SK-N-SH treated with all-trans-retinoic acid at 6 μM for 48 hours (cell line): ENCODE results near the gene NFIA.

ENCODE experiments used
- ATAC-seq: fragments of 200-7000 bp; cut with Tn5 transposase; 3 replicates; pipeline ENCODE4 v1.9.1; 2020; ENCODE audit warnings: mild to moderate bottlenecking, moderate library complexity
- ARNTL ChIP-seq: fragments of 450-650 bp; formaldehyde crosslinking; IDR thresholded peaks from 2 replicates; pipeline ENCODE4 v1.5.0; 2020; ENCODE audit warnings: low read depth, mild to moderate bottlenecking, moderate library complexity, borderline replicate concordance
- BACH2 ChIP-seq: fragments of 250-450 bp; sonication (Bioruptor Pico); IDR thresholded peaks from 2 replicates; pipeline ENCODE4 v1.9.0; 2021; ENCODE audit warnings: mild to moderate bottlenecking, borderline replicate concordance
- CSDC2 ChIP-seq: fragments of 250-450 bp; sonication (Bioruptor Pico); IDR thresholded peaks from 2 replicates; pipeline ENCODE4 v1.5.0; 2020; ENCODE audit warnings: mild to moderate bottlenecking, moderate library complexity
- ESRRG ChIP-seq: fragments of 250-450 bp; sonication (Bioruptor Pico); IDR thresholded peaks from 2 replicates; pipeline ENCODE4 v1.6.1; 2021; ENCODE audit warnings: mild to moderate bottlenecking
- GLIS3 ChIP-seq: fragments of 250-450 bp; sonication (Bioruptor Pico); IDR thresholded peaks from 2 replicates; pipeline ENCODE4 v1.5.0; 2020; ENCODE audit warnings: mild to moderate bottlenecking, moderate library complexity
- ISL1 ChIP-seq: fragments of 250-450 bp; sonication (Bioruptor Pico); IDR thresholded peaks from 2 replicates; pipeline ENCODE4 v2.1.2; 2022; ENCODE audit warnings: mild to moderate bottlenecking, moderate library complexity
- OSR1 ChIP-seq: fragments of 250-450 bp; sonication (Bioruptor Pico); IDR thresholded peaks from 2 replicates; pipeline ENCODE4 v1.8.0; 2022; ENCODE audit warnings: moderate library complexity, mild to moderate bottlenecking, inconsistent platforms
- PATZ1 ChIP-seq: fragments of 250-450 bp; sonication (Bioruptor Pico); IDR thresholded peaks from 2 replicates; pipeline ENCODE4 v1.8.0; 2020; ENCODE audit warnings: mild to moderate bottlenecking, moderate library complexity, borderline replicate concordance
- PPARA ChIP-seq: fragments of 250-450 bp; sonication (Bioruptor Pico); IDR thresholded peaks from 2 replicates; pipeline ENCODE4 v1.5.0; 2020; ENCODE audit warnings: mild to moderate bottlenecking, borderline replicate concordance
- RARB ChIP-seq: fragments of 250-450 bp; sonication (Bioruptor Pico); IDR thresholded peaks from 2 replicates; pipeline ENCODE4 v1.8.0; 2021; ENCODE audit warnings: mild to moderate bottlenecking, moderate library complexity
- SNAI2 ChIP-seq: fragments of 250-450 bp; sonication (Bioruptor Pico); IDR thresholded peaks from 2 replicates; pipeline ENCODE4 v1.5.0; 2020; ENCODE audit warnings: mild to moderate bottlenecking, moderate library complexity
- TCF4 ChIP-seq: fragments of 250-450 bp; sonication (Bioruptor Pico); IDR thresholded peaks from 2 replicates; pipeline ENCODE4 v1.8.0; 2021; ENCODE audit warnings: mild to moderate bottlenecking, moderate library complexity, borderline replicate concordance
- TOX ChIP-seq: fragments of 250-450 bp; sonication (Bioruptor Pico); IDR thresholded peaks from 2 replicates; pipeline ENCODE4 v1.8.0; 2021; ENCODE audit warnings: mild to moderate bottlenecking, moderate library complexity, borderline replicate concordance
- TSHZ2 ChIP-seq: fragments of 250-450 bp; sonication (Bioruptor Pico); IDR thresholded peaks from 2 replicates; pipeline ENCODE4 v1.5.0; 2020; ENCODE audit warnings: mild to moderate bottlenecking, moderate library complexity
- ZC3H10 ChIP-seq: fragments of 250-450 bp; sonication (Bioruptor Pico); IDR thresholded peaks from 2 replicates; pipeline ENCODE4 v1.5.1; 2021; ENCODE audit warnings: mild to moderate bottlenecking, moderate library complexity
- ZFP3 ChIP-seq: fragments of 250-450 bp; sonication (Bioruptor Pico); IDR thresholded peaks from 2 replicates; pipeline ENCODE4 v1.5.0; 2020; ENCODE audit warnings: mild to moderate bottlenecking, moderate library complexity
- ZFP30 ChIP-seq: fragments of 450-650 bp; formaldehyde crosslinking; IDR thresholded peaks from 2 replicates; pipeline ENCODE4 v1.5.0; 2022; ENCODE audit warnings: mild to moderate bottlenecking, moderate library complexity
- ZNF565 ChIP-seq: fragments of 450-650 bp; formaldehyde crosslinking; conservative IDR thresholded peaks from 2 replicates; pipeline ENCODE4 v1.5.0; 2020; ENCODE audit warnings: low read depth, mild to moderate bottlenecking, moderate library complexity
- ZNF70 ChIP-seq: fragments of 450-650 bp; formaldehyde crosslinking; IDR thresholded peaks from 2 replicates; pipeline ENCODE4 v1.5.0; 2020; ENCODE audit warnings: mild to moderate bottlenecking, moderate library complexity
- TF ChIP-seq, protein P1 (sequence below): fragments of 250-450 bp; sonication (Bioruptor Pico); IDR thresholded peaks from 2 replicates; pipeline ENCODE4 v1.5.1; 2020; ENCODE audit warnings: low read depth, mild to moderate bottlenecking, moderate library complexity
- TF ChIP-seq, protein P2 (sequence below): fragments of 250-450 bp; sonication (Bioruptor Pico); IDR thresholded peaks from 2 replicates; pipeline ENCODE4 v1.5.1; 2021; ENCODE audit warnings: mild to moderate bottlenecking, moderate library complexity

NFIA gene

DNA sequence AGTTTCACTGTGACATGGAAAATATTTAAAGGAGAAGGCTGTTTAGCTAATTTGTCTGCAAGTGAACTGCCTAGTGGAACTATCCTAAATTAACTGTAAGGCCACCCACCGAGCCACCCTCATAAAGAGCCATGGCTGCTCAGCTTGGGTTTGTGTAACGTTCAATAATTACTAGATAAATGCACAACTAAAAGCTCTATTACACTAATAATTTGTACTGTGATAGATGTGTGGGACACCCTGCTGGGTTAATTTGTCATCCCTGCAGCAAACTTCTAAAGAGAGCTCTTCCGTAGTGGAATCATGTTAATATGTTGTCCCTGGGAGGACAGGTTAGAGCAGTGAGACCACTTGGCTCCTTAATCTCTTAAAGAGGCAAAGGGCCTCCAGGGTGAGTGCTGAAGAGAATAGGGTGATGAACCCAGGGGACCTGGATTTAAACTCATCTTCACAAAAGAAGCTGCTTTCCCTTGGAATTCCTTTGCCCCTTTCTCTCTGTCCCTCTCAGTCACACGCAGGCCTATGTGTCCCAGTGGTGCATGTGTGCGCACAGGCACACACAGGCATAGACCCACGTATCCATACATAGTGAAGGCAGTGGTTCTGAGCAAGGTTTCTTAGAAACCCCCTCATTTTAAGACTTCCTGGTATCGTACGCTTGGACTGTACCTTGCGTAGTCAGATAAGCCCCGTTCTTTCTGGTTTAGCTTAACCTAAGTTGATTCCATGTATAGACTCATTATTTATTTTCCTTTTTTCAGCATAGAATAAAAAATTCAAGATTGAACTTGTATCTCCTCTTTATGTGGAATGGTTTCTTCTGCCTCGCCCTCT lies 310.3 kb downstream of the NFIA start:
- TF ChIP-seq ISL1 (CRISPR knock-in tag) (no peak), RARB (CRISPR knock-in tag) (no peak), ARNTL (CRISPR knock-in tag) (no peak), ZNF565 (CRISPR knock-in tag) (no peak), TCF4 (no peak), GLIS3 (CRISPR knock-in tag) (no peak), ZNF70 (CRISPR knock-in tag) (no peak), CSDC2 (CRISPR knock-in tag) (no peak), ESRRG (CRISPR knock-in tag) (no peak), PPARA (CRISPR knock-in tag) (no peak), BACH2 (CRISPR knock-in tag) (no peak), ZFP30 (no peak), ZFP3 (CRISPR knock-in tag) (no peak), TOX (CRISPR knock-in tag) (no peak), OSR1 (no peak), ZC3H10 (CRISPR knock-in tag) (no peak)
- TF ChIP-seq, protein P1, sequence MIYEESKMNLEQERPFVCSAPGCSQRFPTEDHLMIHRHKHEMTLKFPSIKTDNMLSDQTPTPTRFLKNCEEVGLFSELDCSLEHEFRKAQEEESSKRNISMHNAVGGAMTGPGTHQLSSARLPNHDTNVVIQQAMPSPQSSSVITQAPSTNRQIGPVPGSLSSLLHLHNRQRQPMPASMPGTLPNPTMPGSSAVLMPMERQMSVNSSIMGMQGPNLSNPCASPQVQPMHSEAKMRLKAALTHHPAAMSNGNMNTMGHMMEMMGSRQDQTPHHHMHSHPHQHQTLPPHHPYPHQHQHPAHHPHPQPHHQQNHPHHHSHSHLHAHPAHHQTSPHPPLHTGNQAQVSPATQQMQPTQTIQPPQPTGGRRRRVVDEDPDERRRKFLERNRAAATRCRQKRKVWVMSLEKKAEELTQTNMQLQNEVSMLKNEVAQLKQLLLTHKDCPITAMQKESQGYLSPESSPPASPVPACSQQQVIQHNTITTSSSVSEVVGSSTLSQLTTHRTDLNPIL, result no peak
- TF ChIP-seq, protein P2, sequence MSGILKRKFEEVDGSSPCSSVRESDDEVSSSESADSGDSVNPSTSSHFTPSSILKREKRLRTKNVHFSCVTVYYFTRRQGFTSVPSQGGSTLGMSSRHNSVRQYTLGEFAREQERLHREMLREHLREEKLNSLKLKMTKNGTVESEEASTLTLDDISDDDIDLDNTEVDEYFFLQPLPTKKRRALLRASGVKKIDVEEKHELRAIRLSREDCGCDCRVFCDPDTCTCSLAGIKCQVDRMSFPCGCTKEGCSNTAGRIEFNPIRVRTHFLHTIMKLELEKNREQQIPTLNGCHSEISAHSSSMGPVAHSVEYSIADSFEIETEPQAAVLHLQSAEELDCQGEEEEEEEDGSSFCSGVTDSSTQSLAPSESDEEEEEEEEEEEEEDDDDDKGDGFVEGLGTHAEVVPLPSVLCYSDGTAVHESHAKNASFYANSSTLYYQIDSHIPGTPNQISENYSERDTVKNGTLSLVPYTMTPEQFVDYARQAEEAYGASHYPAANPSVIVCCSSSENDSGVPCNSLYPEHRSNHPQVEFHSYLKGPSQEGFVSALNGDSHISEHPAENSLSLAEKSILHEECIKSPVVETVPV (CRISPR knock-in tag), result no peak
- no peak for ATAC-seq

DNA sequence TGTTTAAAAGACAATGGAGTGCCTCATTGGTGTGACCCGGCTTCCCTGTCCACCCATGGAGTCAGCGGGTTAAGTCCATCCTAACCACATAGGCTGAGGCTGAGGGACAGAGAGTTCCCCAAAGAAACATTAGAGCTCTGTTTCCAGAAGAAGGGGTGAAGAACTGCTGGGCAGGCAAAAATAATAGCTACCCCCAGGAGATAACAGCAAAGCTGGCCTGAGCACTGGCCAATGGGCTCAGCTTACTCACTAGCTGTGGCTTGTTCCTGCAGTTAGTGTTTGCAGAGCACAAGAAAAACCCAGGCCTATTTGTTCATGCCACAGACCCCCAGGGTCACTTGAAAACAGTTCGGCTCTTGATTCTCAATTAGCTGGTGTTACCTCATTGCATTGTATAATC lies 311.2 kb downstream of the NFIA start:
- TF ChIP-seq, protein P1, result no peak
- TF ChIP-seq RARB (CRISPR knock-in tag) (no peak), ZNF70 (CRISPR knock-in tag) (no peak), ZFP30 (no peak), BACH2 (CRISPR knock-in tag) (no peak), ZNF565 (CRISPR knock-in tag) (no peak), TSHZ2 (no peak), SNAI2 (no peak), OSR1 (no peak), PPARA (CRISPR knock-in tag) (no peak), TCF4 (no peak), PATZ1 (no peak), ISL1 (CRISPR knock-in tag) (no peak), ARNTL (CRISPR knock-in tag) (no peak), ZFP3 (CRISPR knock-in tag) (no peak)
- TF ChIP-seq, protein P2 (CRISPR knock-in tag), result no peak
- ATAC-seq, result no peak
